GM12878 (cell line): ENCODE data around the gene TRABD.

Experiments
- KAT2A ChIP-seq: conservative IDR thresholded peaks from 2 replicates; pipeline ENCODE4 v1.6.1; 2011; ENCODE audit warnings: low read depth, low read length; ENCODE audit not compliant: control insufficient read depth
- KDM1A ChIP-seq: fragments of 200-600 bp; sonication (generic); IDR thresholded peaks from 2 replicates; pipeline ENCODE4 v1.6.1; 2016; ENCODE audit warnings: borderline replicate concordance
- POLR2A ChIP-seq: IDR thresholded peaks from 2 replicates; pipeline ENCODE4 v1.6.1; 2011; ENCODE audit warnings: low read depth, mild to moderate bottlenecking, low read length
- POLR2AphosphoS5 ChIP-seq: IDR thresholded peaks from 2 replicates; pipeline ENCODE4 v1.6.1; 2011; ENCODE audit warnings: mild to moderate bottlenecking, low read length, inconsistent platforms
- RCOR1 ChIP-seq: conservative IDR thresholded peaks from 2 replicates; pipeline ENCODE4 v1.6.1; 2012; ENCODE audit warnings: low read depth, low read length, improper control_type of control experiment
- SUZ12 ChIP-seq: fragments of 200-600 bp; sonication (generic); IDR thresholded peaks from one replicate; pipeline ENCODE4 v1.6.1; 2018; ENCODE audit warnings: antibody characterized with exemption, mild to moderate bottlenecking; ENCODE audit not compliant: unreplicated experiment
- TAF1 ChIP-seq: IDR thresholded peaks from 2 replicates; pipeline ENCODE4 v1.6.1; 2011; ENCODE audit warnings: mild to moderate bottlenecking, low read depth, low read length, borderline replicate concordance
- TF ChIP-seq, protein P1 (sequence below): IDR thresholded peaks from 2 replicates; pipeline ENCODE4 v1.6.1; 2011; ENCODE audit warnings: low read depth, mild to moderate bottlenecking, low read length, moderate library complexity, borderline replicate concordance; ENCODE audit errors: extremely low read depth
- TF ChIP-seq, protein P2 (sequence below), 3 experiments: IDR thresholded peaks in 2 of 3; conservative IDR thresholded peaks in 1 of 3; 2 replicates each; pipeline ENCODE4 v1.5.1; 2011; ENCODE audit warnings: low read depth in 3 of 3, low read length in 3 of 3, mild to moderate bottlenecking in 3 of 3, control low read depth in 2 of 3, moderate library complexity in 2 of 3, inconsistent platforms in 1 of 3, mixed read lengths in 1 of 3; ENCODE audit not compliant: control insufficient read depth in 2 of 3, insufficient read depth in 1 of 3; ENCODE audit errors: extremely low read depth in 1 of 3
- TF ChIP-seq, protein P3 (sequence below): fragments of 150-350 bp; IDR thresholded peaks from 2 replicates; pipeline ENCODE4 v1.6.1; 2014; ENCODE audit warnings: mild to moderate bottlenecking, low read depth, low read length
- TF ChIP-seq, protein P4 (sequence below): IDR thresholded peaks from 2 replicates; pipeline ENCODE4 v1.6.1; 2012; ENCODE audit warnings: low read length, inconsistent platforms
- TF ChIP-seq, protein P5 (sequence below): IDR thresholded peaks from 2 replicates; pipeline ENCODE4 v1.6.1; 2012; ENCODE audit warnings: low read depth, low read length, improper control_type of control experiment

DNA sequence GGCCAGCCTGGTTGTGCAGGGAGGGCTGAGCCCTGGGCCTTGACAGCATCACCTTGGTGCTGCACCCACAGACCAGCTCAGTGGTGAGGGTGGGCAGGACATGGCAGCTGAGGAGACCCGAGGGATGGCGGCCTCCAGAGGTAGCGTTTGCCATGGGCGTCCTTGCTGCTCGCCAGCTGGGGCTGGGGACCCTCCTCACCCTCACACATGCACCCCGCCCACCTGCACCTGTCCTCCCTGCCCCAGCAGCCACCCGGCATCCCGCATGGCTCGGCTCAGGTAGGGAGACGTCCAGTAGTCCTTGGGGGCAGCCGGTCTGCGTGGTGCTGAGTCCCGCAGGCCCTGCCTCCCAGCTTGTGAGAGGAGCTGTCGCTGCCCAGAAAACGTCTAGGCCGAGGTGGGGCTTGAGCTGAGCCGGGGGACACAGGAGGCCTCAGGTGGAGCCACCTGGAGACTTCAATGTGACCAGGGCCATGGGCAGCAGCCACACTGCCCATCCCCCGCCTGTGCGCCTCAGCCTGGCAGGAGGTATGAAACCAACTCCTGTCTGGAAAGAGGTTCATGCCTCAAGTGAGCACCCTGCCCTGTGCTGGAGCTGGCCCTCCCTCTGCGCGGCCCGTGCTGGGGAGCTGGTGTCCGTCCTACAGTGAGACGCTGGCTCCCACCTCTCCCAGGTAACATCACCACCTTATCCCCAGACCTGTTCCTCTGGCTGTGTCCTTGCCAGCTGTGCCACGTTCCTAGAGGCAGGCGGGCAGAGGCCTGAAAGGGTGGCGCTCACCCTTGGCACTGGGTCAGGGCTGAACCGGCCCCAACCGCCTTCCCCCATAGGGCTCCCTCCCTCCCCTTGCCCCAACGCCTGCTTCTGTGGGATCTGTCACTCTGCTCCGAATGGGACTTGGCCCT, 3.3 kb upstream of the TRABD start:
- TF ChIP-seq, protein P1, sequence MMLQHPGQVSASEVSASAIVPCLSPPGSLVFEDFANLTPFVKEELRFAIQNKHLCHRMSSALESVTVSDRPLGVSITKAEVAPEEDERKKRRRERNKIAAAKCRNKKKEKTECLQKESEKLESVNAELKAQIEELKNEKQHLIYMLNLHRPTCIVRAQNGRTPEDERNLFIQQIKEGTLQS = no peak
- TF ChIP-seq POLR2A = no peak
- TF ChIP-seq, protein P2, sequence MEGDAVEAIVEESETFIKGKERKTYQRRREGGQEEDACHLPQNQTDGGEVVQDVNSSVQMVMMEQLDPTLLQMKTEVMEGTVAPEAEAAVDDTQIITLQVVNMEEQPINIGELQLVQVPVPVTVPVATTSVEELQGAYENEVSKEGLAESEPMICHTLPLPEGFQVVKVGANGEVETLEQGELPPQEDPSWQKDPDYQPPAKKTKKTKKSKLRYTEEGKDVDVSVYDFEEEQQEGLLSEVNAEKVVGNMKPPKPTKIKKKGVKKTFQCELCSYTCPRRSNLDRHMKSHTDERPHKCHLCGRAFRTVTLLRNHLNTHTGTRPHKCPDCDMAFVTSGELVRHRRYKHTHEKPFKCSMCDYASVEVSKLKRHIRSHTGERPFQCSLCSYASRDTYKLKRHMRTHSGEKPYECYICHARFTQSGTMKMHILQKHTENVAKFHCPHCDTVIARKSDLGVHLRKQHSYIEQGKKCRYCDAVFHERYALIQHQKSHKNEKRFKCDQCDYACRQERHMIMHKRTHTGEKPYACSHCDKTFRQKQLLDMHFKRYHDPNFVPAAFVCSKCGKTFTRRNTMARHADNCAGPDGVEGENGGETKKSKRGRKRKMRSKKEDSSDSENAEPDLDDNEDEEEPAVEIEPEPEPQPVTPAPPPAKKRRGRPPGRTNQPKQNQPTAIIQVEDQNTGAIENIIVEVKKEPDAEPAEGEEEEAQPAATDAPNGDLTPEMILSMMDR (IDR thresholded peaks at IDR 0.05 in 2 of 3, conservative IDR thresholded peaks at IDR 0.05 in 1 of 3; ENCODE audit: control insufficient read depth in 2 of 3, extremely low read depth in 1 of 3, insufficient read depth in 1 of 3, low read depth in 3 of 3, low read length in 3 of 3) = no peak
- TF ChIP-seq TAF1 = no peak
- TF ChIP-seq SUZ12 = no peak
- no peak for TF ChIP-seq RCOR1
- TF ChIP-seq POLR2AphosphoS5 = no peak
- TF ChIP-seq, protein P3, sequence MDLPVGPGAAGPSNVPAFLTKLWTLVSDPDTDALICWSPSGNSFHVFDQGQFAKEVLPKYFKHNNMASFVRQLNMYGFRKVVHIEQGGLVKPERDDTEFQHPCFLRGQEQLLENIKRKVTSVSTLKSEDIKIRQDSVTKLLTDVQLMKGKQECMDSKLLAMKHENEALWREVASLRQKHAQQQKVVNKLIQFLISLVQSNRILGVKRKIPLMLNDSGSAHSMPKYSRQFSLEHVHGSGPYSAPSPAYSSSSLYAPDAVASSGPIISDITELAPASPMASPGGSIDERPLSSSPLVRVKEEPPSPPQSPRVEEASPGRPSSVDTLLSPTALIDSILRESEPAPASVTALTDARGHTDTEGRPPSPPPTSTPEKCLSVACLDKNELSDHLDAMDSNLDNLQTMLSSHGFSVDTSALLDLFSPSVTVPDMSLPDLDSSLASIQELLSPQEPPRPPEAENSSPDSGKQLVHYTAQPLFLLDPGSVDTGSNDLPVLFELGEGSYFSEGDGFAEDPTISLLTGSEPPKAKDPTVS = no peak
- TF ChIP-seq, protein P4, sequence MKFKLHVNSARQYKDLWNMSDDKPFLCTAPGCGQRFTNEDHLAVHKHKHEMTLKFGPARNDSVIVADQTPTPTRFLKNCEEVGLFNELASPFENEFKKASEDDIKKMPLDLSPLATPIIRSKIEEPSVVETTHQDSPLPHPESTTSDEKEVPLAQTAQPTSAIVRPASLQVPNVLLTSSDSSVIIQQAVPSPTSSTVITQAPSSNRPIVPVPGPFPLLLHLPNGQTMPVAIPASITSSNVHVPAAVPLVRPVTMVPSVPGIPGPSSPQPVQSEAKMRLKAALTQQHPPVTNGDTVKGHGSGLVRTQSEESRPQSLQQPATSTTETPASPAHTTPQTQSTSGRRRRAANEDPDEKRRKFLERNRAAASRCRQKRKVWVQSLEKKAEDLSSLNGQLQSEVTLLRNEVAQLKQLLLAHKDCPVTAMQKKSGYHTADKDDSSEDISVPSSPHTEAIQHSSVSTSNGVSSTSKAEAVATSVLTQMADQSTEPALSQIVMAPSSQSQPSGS = no peak
- TF ChIP-seq KDM1A = no peak
- TF ChIP-seq KAT2A = no peak
- TF ChIP-seq, protein P5, sequence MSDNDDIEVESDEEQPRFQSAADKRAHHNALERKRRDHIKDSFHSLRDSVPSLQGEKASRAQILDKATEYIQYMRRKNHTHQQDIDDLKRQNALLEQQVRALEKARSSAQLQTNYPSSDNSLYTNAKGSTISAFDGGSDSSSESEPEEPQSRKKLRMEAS = no peak
